HepG2 (cell line): ENCODE results near the gene TCF12.

Experiments used
- NFE2 ChIP-seq: sonication (generic); formaldehyde crosslinking; IDR thresholded peaks from 2 replicates; pipeline ENCODE4 v1.4.0; 2020; ENCODE audit warnings: missing genetic modification reagents
- POLR2A ChIP-seq, 2 experiments: IDR thresholded peaks; 2 replicates each; pipeline ENCODE4 v1.6.1; 2011; ENCODE audit warnings: low read depth in 2 of 2, low read length in 2 of 2, mild to moderate bottlenecking in 1 of 2, moderate library complexity in 1 of 2; ENCODE audit not compliant: insufficient read depth in 1 of 2
- SP140L ChIP-seq: sonication (generic); formaldehyde crosslinking; IDR thresholded peaks from 2 replicates; pipeline ENCODE4 v1.4.0; 2020; ENCODE audit warnings: missing genetic modification reagents, borderline replicate concordance
- ZNF501 ChIP-seq: sonication (generic); formaldehyde crosslinking; IDR thresholded peaks from 2 replicates; pipeline ENCODE4 v1.5.1; 2020; ENCODE audit warnings: mild to moderate bottlenecking, moderate library complexity, missing genetic modification reagents

- no peak for TF ChIP-seq SP140L
- no peak for TF ChIP-seq ZNF501 (CRISPR knock-in tag)
- no peak for TF ChIP-seq NFE2
- TF ChIP-seq POLR2A (IDR thresholded peaks at IDR 0.05; ENCODE audit: insufficient read depth in 1 of 2, low read depth in 2 of 2, low read length in 2 of 2) = no peak
Observed at GRCh38 chr15:56927816-56928215, 9.4 kb downstream of the TCF12 start.
